ENCODE results near the gene MMRN2.

- no peak for TF ChIP-seq CTCF (conservative IDR thresholded peaks at IDR 0.05; ENCODE audit: low read length)
- TF ChIP-seq EZH2phosphoT487 (IDR thresholded peaks at IDR 0.05; ENCODE audit: borderline replicate concordance, low read depth, low read length): no peak
Measured at GRCh38 chr10:86929468-86930380, 27.7 kb downstream of the MMRN2 start.

Data from OCI-LY7 (cell line).